ENCODE data around the gene POLD4.
A peak's percentile ranks its signal among the peaks of the same experiment; 100 is the strongest.

Gene POLD4

GRCh38 chr11:67317888-67318555 lies 35.3 kb downstream of the POLD4 start:
- peak in 1 of 58 donors; percentile 54 for DNase-seq

- peak; percentile 60 to 99 (median 94) for DNase-seq
Observed at GRCh38 chr11:67317205-67317887, 36.0 kb downstream of the POLD4 start.

GRCh38 chr11:67316882-67317204 lies 36.5 kb downstream of the POLD4 start:
- DNase-seq, result no peak

GRCh38 chr11:67315325-67315909 lies 37.9 kb downstream of the POLD4 start:
- DNase-seq, result no peak

- DNase-seq, result no peak
Observed at GRCh38 chr11:67314218-67314617, 39.1 kb downstream of the POLD4 start.

- DNase-seq, result no peak
Observed at GRCh38 chr11:67313125-67313890, 40.0 kb downstream of the POLD4 start.

- no peak for DNase-seq
Observed at GRCh38 chr11:67312187-67313021, 40.9 kb downstream of the POLD4 start.

- no peak for DNase-seq
Observed at GRCh38 chr11:67311556-67312082, 41.7 kb downstream of the POLD4 start.

GRCh38 chr11:67311051-67311555 lies 42.2 kb downstream of the POLD4 start:
- DNase-seq, result no peak

- DNase-seq, result no peak
Observed at GRCh38 chr11:67310246-67311050, 42.9 kb downstream of the POLD4 start.

GRCh38 chr11:67309661-67310061 lies 43.7 kb downstream of the POLD4 start:
- DNase-seq, result no peak

GRCh38 chr11:67309166-67309565 lies 44.2 kb downstream of the POLD4 start:
- no peak for DNase-seq

- no peak for DNase-seq
Observed at GRCh38 chr11:67308031-67308866, 45.1 kb downstream of the POLD4 start.

- no peak for DNase-seq
Observed at GRCh38 chr11:67307545-67308001, 45.8 kb downstream of the POLD4 start.

- DNase-seq, result no peak
Observed at GRCh38 chr11:67306769-67307544, 46.4 kb downstream of the POLD4 start.

GRCh38 chr11:67304511-67305113 lies 48.7 kb downstream of the POLD4 start:
- DNase-seq, result no peak

GRCh38 chr11:67303835-67304411 lies 49.4 kb downstream of the POLD4 start:
- no peak for DNase-seq

Data from anterior cingulate cortex (tissue), 58 donors.